MG63 (cell line): ENCODE results near the gene CARD19. TPM values are rescaled to one million over a fixed set of nuclear protein-coding genes. Genes with fewer than 3 reads are reported as not detected.

Experiments
- DNase-seq: peaks from one replicate; pipeline ENCODE4 v3.0.0-alpha.2; 2020
- H3K27me3 ChIP-seq: fragments of 250-450 bp; sonication (Bioruptor Pico); 2 replicates; pipeline ENCODE4 v1.5.1; 2020; ENCODE audit warnings: mild to moderate bottlenecking, moderate library complexity
- H3K36me3 ChIP-seq: fragments of 250-450 bp; sonication (Bioruptor Pico); 2 replicates; pipeline ENCODE4 v1.5.1; 2020; ENCODE audit warnings: mild to moderate bottlenecking, moderate library complexity
- H3K4me3 ChIP-seq: fragments of 250-450 bp; sonication (Bioruptor Pico); 2 replicates; pipeline ENCODE4 v1.5.1; 2020; ENCODE audit warnings: mild to moderate bottlenecking, moderate library complexity
- H3K9me3 ChIP-seq: fragments of 250-450 bp; sonication (Bioruptor Pico); 2 replicates; pipeline ENCODE4 v1.5.1; 2020; ENCODE audit warnings: mild to moderate bottlenecking, moderate library complexity
- total RNA-seq: library from RNA; depleted of rRNA; stranded (reverse); fragments of >200 nt; shearing (Covaris generic); gene quantifications from 2 replicates; pipeline ENCODE4 v1.2.3, GENCODE V29; 2014; ENCODE audit warnings: low replicate concordance

CARD19 gene
- total RNA-seq, 1 experiment from 2014 or later, result 103 TPM

DNA sequence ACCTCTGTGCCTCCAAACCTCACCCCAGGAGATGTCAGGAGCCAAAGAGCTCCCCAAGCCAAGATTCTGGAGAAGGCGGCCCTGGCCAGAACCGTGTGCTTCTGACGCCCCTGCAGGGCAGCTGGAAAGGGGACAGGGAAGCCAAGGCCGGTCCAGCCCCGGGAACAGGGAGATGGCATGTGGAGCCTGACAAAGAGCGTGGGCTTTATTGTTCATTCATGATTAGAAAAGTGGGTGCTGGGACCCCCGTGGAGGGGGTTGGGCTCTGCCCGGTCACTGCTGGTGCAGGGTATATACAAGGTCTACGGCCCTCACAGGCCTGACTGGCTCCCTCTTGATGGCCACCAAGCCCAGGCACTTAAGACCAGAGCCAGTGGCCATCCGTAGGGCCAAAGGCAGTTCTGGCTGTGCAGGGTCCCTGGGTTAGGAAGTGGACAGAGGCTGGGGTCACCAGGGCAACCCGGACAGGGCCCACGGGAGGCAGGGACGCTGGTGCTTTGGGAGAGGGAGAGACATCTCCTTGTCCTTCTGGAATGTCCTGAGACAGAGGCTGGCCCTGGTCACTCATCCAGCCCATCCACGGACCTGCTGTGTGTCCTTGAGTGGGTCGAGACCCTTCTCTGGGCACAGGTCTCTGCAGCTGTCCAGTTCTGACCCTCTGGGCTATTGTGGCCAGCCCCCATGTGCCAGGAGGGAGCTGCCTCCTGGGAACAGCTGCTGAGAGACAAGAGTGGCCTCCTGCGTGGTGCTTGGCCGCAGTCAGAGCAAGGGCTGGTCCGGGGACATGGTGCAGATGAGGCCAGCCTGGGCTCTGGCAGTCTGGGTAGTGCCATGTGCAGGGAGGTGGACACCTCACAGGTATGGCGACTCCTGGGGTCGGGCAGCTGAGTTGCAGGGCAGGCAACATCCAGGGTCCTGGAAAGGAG lies 25.6 kb downstream of the CARD19 start:
- Histone ChIP-seq H3K27me3 (no peaks in the 10 kb centered on the region), H3K36me3 (peaks cover 11% of the 10 kb centered on the region), H3K9me3 (no peaks in the 10 kb centered on the region), H3K4me3 (no peak overlapping the region)
- no peak for DNase-seq

DNA sequence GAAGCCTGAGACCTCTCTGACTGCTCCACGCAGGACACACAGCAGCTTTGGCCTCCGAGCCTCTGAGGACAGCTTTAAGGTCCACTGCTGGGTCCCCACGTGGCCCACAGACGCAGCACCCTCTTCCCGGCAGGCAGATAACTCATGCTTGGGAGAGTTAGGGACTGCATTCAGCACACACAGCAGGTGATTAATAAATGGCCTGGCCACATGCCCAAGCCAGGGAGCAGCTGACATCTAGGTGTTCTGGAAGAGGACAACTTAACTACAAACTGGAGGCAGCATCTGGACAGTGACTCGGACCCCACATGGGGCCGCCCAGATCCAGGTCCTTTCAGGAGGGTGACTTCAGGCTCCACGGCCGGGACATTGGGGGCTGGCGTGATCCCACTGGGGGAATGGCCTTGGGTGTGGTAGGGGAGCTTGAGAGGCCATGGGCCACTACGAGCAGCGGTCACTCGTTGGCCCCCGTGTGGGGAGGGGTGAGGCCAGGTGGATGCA lies 26.8 kb downstream of the CARD19 start:
- no peak for DNase-seq
- Histone ChIP-seq H3K9me3 (no peaks in the 10 kb centered on the region), H3K36me3 (peaks cover 11% of the 10 kb centered on the region), H3K27me3 (no peaks in the 10 kb centered on the region), H3K4me3 (no peak overlapping the region)

DNA sequence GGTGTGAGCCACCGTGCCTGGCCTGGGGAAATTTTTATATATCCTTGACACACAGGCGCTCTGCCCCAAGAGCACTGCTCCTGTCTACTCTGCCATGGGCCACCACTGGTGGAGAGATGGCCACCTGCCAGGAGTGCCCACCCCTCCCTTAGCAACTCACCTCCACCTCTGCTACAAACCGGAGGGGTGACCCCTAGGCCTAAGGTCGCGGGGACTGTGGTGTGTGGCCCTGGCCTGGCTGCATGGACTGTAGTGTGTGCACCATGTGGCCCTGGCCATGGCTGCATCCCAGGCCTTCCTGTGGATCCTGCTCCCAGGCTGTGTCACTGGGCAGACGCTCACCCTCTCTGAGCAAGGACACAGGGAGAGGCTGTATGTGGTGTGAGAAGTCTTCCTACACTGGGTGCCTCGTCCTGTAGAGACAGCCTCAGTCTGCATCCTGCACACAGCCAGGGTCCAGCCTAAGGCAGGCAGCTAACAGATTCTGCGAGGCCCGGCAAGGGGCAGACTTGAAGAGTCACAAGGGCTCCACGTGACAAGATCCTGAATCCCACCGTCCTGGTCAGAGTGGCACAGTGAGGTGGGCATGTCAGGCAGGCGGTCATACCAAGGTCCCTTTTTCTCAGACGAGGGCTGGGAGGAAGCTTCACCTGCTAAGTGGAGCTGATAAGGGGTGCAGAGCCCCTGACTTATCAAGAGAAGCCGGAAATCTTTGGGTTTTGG lies 27.7 kb downstream of the CARD19 start:
- peaks cover 11% of the 10 kb centered on the region for H3K36me3 ChIP-seq
- no peaks in the 10 kb centered on the region for H3K9me3 ChIP-seq
- DNase-seq, result no peak
- no peaks in the 10 kb centered on the region for H3K27me3 ChIP-seq
- no peak overlapping the region for H3K4me3 ChIP-seq

DNA sequence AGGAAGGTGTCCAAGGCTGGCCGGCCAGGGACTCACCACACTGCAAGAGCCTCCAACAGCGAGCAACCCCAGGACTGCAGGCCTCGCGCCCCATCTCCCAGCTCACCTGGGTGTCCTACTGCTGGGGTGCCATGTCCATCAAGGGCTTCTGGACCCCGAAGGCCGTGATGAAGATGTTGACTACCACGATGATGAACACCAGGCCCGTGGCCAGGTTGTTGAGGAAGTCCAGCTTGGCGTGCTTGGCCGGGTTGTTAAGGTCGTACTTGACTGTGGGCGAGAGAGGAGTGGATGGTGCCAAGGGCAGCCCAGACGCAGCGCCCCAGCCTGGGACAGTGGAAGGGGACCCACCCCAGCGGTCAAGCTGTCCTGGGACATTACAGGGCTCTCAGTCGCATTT lies 28.8 kb downstream of the CARD19 start:
- no peak for DNase-seq
- H3K36me3 ChIP-seq, result peaks cover 11% of the 10 kb centered on the region
- no peaks in the 10 kb centered on the region for H3K27me3 ChIP-seq
- H3K4me3 ChIP-seq, result no peak overlapping the region
- H3K9me3 ChIP-seq, result no peaks in the 10 kb centered on the region

DNA sequence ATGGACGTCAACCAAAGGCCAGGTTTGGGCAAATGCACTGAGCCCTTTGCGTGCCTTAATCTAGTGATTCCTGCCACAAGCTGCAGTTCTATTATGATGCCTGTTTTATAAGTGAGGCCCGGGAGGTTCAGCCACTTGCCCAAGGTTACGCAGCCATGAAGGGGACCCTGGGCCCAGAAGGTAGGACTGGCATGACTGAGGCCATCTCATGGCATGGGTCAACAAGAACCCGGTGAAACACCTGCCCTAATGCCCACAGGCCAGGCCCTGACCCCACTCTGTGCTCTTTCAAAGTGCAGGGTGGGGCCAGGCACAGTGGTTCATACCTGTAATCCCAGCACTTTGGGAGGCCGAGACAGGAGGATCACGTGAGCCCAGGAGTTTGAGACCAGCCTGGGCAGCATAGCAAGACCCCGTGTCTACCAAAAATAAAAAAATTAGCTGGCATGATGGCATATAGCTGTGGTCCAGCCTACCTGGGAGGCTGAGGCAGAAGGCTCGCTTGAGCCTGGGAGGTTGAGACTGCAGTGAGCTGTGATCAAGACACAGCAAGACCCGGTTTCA lies 29.4 kb downstream of the CARD19 start:
- no peak for DNase-seq
- Histone ChIP-seq H3K36me3 (peaks cover 10% of the 10 kb centered on the region), H3K27me3 (no peaks in the 10 kb centered on the region)

DNA sequence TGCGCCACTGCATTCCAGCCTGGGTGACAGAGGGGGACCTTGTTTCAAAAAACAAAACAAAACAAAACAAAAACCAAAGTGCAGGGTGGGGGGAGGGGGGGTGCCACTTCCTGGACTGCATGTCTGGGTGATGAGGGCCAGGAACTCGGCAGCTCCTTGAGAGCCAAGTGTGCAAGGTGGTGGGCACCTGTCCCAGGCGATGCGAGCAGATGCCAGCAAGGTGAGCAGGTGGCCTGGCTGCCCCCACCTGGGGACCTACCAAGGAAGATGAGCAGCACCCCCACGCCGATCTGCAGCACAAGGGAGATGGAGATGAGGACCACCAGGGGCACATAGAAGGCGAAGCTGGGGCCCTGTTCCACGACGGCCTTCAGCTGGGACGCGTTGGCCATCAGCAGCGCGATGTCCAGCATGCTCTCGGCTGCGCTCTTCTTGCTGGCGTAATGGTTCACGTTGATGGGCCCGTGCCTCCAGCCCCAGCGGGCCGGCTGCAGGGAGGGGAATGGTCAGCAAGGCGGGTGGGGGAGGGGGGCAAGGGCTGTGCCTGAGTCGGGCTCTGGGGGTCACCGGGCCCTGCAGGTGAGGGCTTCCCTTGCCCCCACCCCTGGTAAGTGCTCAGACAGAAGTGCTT lies 30.2 kb downstream of the CARD19 start:
- no peak for DNase-seq
- Histone ChIP-seq H3K9me3 (no peaks in the 10 kb centered on the region), H3K4me3 (no peak overlapping the region), H3K36me3 (peaks cover 11% of the 10 kb centered on the region), H3K27me3 (no peaks in the 10 kb centered on the region)

More for the DNA sequence above, 29.4 kb downstream of the CARD19 start:
- H3K9me3 ChIP-seq, result no peaks in the 10 kb centered on the region
- H3K4me3 ChIP-seq, result no peak overlapping the region

DNA sequence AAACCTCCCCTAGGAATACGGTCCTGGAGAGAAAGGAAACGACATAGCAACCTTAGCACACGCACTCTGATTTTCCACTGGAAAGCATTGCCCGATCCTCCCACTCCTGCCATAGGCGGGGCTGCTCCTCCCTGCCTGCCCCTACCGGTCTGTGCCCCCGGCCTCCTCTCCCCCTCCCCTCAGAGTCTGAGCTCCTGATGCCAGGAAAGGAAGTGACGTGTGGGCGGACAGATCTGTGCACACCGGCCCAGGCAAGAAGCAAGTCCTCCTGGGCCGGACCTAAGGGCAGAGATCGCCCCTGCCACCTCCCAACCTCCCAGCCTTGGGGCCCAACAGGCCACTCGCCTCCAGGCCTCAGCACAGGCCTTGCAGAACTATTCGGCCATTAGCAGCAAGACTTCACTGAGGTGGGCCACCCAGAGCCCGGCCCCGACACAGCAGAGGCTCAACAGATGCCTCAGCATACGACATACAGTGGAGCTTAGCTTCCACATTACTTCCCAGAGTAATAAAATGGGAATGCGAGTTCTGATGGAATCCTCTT lies 30.9 kb downstream of the CARD19 start:
- Histone ChIP-seq H3K4me3 (no peak overlapping the region), H3K36me3 (peaks cover 11% of the 10 kb centered on the region), H3K9me3 (no peaks in the 10 kb centered on the region), H3K27me3 (no peaks in the 10 kb centered on the region)
- no peak for DNase-seq

DNA sequence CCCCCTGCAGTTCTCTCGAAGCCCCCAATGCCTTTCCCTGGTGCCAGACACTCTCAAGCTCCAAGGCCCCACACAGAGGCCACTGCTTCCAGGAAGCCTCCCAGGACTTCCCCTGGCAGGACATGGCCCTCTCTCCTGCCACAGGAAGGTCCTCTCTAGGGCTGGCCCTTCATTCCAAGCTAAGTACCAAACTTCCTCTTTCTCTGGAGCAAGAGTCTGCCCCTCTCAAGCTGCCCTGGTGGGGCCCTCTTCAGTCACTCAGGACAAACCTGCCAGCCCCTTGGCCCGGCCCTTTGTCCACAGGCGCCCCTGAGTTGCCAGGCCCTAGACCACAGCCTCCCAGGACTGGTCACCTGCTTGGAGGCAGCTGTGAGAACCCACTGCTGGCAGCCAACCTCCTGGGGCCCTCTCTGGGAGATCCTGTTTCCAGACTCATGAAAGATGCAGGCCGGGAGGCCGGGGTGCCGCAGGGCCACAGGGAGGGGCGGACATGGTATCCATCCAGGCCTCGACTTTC lies 31.4 kb downstream of the CARD19 start:
- H3K4me3 ChIP-seq, result no peak overlapping the region
- H3K36me3 ChIP-seq, result peaks cover 14% of the 10 kb centered on the region
- no peak for DNase-seq
- no peaks in the 10 kb centered on the region for H3K9me3 ChIP-seq
- no peaks in the 10 kb centered on the region for H3K27me3 ChIP-seq

DNA sequence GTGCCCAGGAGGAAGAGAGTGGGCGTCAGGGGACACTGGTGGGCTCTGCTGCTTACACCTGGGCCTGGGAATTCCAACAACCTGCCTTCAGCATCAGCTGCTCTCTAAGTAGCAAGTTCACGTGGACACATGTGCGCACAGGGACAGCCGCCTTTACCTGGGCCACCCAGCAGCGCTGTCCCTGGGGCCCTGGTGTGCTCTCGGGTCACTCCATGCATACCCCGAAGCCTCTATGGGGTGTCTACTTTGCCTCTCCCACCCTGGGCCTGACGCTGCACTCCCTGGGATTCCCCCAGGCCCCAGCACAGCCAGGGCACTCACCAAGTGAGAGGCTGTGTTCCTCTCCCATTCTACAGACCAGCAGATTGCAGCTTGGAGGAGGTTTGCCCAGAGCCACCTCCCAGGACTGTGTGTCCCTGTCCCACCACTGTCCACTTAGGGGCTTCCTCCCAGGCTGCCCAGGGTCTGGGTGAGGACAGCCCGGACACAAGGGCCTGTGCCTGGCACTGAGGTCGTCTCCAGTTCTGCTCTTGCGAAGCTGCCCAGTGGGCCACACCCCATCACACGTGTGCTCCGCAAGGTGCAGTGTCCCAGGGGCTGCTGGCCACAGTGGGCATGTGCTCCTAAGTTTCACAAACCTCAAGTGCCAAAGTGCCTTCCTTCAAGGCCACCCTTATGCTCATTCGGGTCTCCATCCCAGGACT lies 32.1 kb downstream of the CARD19 start:
- Histone ChIP-seq H3K4me3 (no peak overlapping the region), H3K36me3 (peaks cover 14% of the 10 kb centered on the region), H3K9me3 (no peaks in the 10 kb centered on the region), H3K27me3 (no peaks in the 10 kb centered on the region)
- no peak for DNase-seq

DNA sequence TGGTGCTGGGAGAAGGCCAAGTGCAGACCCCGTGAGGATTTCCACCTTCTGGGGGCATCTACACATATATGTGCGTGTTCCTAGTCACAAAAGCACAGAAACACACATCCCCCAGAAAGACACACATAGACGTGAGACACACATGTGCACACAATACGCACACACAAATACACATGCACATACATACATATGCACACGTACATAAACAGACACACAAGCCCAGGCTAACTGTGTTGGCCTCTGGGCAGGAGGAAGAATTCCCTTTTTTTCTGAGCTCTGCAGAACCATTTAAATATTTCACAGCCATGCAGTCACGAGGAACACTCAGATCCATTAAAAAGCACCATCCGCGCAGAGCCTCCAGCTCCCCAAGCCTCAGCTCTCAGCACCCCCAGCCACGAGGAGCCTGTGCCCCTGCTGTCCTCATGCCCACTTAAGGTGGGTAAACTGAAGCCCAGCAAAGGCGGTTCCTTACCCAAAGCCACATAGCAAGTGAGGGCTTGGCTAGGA lies 32.8 kb downstream of the CARD19 start:
- DNase-seq, result no peak

DNA sequence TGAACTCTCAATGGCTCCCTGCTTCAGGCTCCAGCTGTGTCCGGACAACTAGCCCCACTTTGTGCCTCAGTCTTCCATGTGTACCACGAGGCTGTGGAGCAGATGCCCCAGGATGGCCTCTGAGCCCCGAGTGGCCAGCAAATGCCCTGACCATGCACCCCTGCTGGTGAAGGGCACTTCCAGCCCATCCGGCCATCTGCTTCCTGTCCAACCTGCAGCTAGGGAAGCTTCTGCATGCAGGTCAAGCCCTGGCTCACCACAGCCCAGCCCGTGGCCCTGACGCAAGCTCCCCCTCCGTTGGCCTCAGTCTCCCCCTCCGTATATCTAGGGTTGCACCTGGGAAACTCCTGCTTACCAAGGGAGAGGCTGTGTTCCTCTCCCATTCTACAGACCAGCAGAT lies 33.3 kb downstream of the CARD19 start:
- H3K9me3 ChIP-seq, result no peaks in the 10 kb centered on the region
- no peaks in the 10 kb centered on the region for H3K27me3 ChIP-seq
- DNase-seq, result no peak
- no peak overlapping the region for H3K4me3 ChIP-seq
- peaks cover 14% of the 10 kb centered on the region for H3K36me3 ChIP-seq

More for the DNA sequence above, 32.8 kb downstream of the CARD19 start:
- Histone ChIP-seq H3K4me3 (no peak overlapping the region), H3K36me3 (peaks cover 14% of the 10 kb centered on the region), H3K27me3 (no peaks in the 10 kb centered on the region), H3K9me3 (no peaks in the 10 kb centered on the region)

DNA sequence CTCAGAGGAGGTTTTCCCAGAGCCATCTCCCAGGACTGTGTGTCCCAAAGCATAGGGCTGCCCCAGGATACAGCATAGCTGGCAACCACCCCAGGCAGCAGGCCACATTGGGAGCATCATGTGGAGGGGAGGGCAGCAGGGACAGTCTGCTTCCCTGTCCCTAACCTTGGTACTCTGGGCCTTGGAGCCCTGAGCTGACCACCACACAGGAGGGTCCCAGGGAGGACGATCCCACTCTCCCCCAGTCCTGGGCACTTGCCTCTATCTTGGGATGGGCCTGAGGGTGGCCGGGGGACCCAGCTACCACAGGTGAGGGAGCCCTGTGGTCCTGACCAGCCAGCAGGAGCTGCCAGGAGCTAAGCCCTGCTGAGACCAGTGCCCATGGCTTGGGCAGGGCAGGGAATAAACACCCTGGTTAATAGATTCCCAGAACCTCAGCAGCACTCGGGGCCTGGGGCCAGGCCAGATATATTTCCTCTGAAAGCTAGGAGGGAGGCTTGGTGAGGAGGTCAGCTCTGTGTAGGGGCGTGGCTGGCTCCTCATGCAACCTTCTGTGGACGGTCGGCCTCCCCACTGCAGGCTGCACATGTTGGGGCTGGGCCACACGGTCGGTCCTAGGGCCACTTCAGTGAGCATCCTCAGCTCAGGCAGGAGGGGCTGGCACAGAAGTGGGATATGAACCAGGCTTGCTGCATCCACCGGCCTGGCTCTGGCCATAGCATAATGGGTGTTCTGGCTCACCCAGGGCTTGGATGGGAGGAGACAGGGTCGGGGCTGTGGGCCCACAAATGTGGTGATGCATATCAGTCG lies 33.9 kb downstream of the CARD19 start:
- DNase-seq, result no peak
- no peaks in the 10 kb centered on the region for H3K9me3 ChIP-seq
- H3K27me3 ChIP-seq, result no peaks in the 10 kb centered on the region
- H3K36me3 ChIP-seq, result peaks cover 12% of the 10 kb centered on the region
- H3K4me3 ChIP-seq, result no peak overlapping the region

DNA sequence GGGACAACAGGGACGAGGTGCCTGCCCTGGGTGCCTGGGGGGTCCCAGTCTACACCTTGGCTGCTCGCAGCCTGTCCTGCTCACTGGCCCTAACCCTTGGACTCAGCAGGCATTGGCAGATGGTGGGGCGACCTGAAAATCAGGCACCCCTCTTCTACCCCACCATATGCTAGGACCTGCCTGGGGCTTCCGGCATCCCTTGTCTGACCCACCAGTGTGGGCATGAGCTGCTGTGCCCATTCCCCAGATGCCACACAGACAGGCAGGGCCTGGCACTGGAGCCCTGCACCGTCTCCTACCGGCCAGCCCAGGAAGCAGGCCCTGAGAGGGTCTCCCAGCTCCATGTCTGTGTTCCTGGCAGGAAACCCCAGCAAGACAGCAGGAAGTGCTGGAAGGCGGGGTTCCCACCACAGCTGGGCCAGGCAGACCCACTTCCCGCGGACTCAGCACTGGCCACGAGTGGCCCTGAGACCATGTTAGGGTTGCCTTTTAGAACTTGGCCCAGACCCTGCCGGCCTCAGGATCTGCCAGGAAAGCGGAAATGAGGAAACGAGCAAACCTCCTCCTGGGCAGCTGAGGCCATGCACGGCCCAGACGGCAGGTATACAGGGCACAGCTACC lies 35.0 kb downstream of the CARD19 start:
- H3K4me3 ChIP-seq, result no peak overlapping the region
- no peaks in the 10 kb centered on the region for H3K9me3 ChIP-seq
- H3K36me3 ChIP-seq, result peaks cover 5% of the 10 kb centered on the region; the same call in 1 of the 2 replicates
- no peak for DNase-seq
- no peaks in the 10 kb centered on the region for H3K27me3 ChIP-seq

DNA sequence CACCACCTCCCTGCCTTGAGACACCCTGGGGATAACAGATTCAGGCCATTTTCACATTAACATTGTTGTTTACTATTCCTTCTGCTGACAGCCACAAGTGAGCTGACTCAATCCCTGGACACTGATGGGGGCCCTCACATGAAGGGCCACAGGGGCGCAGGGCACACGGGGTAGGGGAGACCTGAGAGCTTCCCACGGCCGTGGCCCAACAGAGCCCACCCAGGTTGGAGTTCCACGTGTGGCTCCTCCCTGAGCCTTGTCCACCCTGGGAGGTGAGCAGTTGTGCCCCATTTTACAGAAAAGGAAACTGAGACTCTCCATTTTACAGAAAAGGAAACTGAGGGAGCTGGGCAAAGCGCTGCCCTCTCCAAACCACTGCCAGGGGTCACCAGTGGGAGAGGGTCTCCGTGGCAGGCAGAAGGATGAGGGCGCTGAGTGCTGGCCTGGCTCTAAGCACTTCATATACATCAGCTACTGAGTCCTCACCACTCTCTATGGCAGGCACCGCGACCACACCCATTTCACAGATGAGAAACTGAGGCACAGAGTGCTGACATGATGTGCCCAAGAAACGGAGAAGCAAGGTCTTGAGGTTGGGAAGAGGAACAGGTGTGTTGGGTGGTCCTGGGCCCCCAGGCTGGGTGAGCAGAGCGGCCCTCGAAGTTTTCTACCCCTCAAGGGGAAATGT lies 35.7 kb downstream of the CARD19 start:
- peaks cover 5% of the 10 kb centered on the region; the same call in 1 of the 2 replicates for H3K36me3 ChIP-seq
- no peak overlapping the region for H3K4me3 ChIP-seq
- no peak for DNase-seq

More for the DNA sequence above, 35.7 kb downstream of the CARD19 start:
- Histone ChIP-seq H3K27me3 (no peaks in the 10 kb centered on the region), H3K9me3 (no peaks in the 10 kb centered on the region)
